CD4-positive, alpha-beta T cell treated with Interleukin-17A for 1 hour (primary cell): ENCODE measurements around the gene KCNJ16.
A peak's percentile ranks its signal among the peaks of the same experiment; 100 is the strongest.

ENCODE experiments used
- DNase-seq: peaks from one replicate; pipeline ENCODE4 v3.0.0-alpha.2; 2020

Gene KCNJ16

GRCh38 chr17:70132505-70132904 is 57.5 kb downstream of the KCNJ16 start:
- no peak for DNase-seq

GRCh38 chr17:70134042-70134441 is 59.0 kb downstream of the KCNJ16 start:
- DNase-seq, result no peak

GRCh38 chr17:70134777-70135176 is 59.8 kb downstream of the KCNJ16 start:
- DNase-seq, result no peak

GRCh38 chr17:70136131-70136530 is 61.1 kb downstream of the KCNJ16 start:
- no peak for DNase-seq

- no peak for DNase-seq
Measured at GRCh38 chr17:70137451-70138230, 62.6 kb downstream of the KCNJ16 start.

- DNase-seq, result no peak
Measured at GRCh38 chr17:70138291-70138865, 63.4 kb downstream of the KCNJ16 start.

GRCh38 chr17:70139449-70139993 is 64.5 kb downstream of the KCNJ16 start:
- DNase-seq, result no peak

GRCh38 chr17:70144260-70144846 is 69.3 kb downstream of the KCNJ16 start:
- DNase-seq, result peak; percentile 20

- no peak for DNase-seq
Measured at GRCh38 chr17:70153210-70153609, 78.2 kb downstream of the KCNJ16 start.

- DNase-seq, result no peak
Measured at GRCh38 chr17:70157151-70157550, 82.1 kb downstream of the KCNJ16 start.

- no peak for DNase-seq
Measured at GRCh38 chr17:70158180-70158579, 83.2 kb downstream of the KCNJ16 start.

- DNase-seq, result no peak
Measured at GRCh38 chr17:70158591-70158990, 83.6 kb downstream of the KCNJ16 start.

- DNase-seq, result no peak
Measured at GRCh38 chr17:70159980-70160379, 85.0 kb downstream of the KCNJ16 start.

GRCh38 chr17:70161519-70161918 is 86.5 kb downstream of the KCNJ16 start:
- no peak for DNase-seq

GRCh38 chr17:70165383-70165782 is 90.4 kb downstream of the KCNJ16 start:
- no peak for DNase-seq

- no peak for DNase-seq
Measured at GRCh38 chr17:70166615-70167014, 91.6 kb downstream of the KCNJ16 start.

GRCh38 chr17:70168044-70168976 is 93.3 kb downstream of the KCNJ16 start:
- DNase-seq, result no peak

GRCh38 chr17:70168977-70169708 is 94.1 kb downstream of the KCNJ16 start, which contains the start of gene KCNJ2:
KCNJ2 (plus strand) TSS chr17:70169532; CDS start chr17:70175040, 5,508 bp downstream.
- peak; percentile 44 for DNase-seq

GRCh38 chr17:70169709-70170597 is 94.9 kb downstream of the KCNJ16 start:
- no peak for DNase-seq

- no peak for DNase-seq
Measured at GRCh38 chr17:70171159-70171558, 96.1 kb downstream of the KCNJ16 start.

- DNase-seq, result no peak
Measured at GRCh38 chr17:70172449-70172848, 97.4 kb downstream of the KCNJ16 start.
